Suprapubic skin (tissue), 3 donors: ENCODE results near the gene MYO5A.

Experiments used
- POLR2A ChIP-seq, 2 donors: fragments of 450-650 bp; IDR thresholded peaks; one replicate each; pipeline ENCODE4 v1.6.1; 2017; ENCODE audit warnings: antibody characterized with exemption in 2 of 2, mild to moderate bottlenecking in 2 of 2, moderate library complexity in 2 of 2
- TF ChIP-seq, protein P1 (sequence below), 2 donors: fragments of 200-600 bp in 1 of 2; fragments of 450-650 bp in 1 of 2; sonication (generic) in 1 of 2; IDR thresholded peaks; one replicate each; pipeline ENCODE4 v1.5.1; 2016 to 2019; ENCODE audit warnings: antibody characterized with exemption in 2 of 2, mild to moderate bottlenecking in 1 of 2, moderate library complexity in 1 of 2

DNA sequence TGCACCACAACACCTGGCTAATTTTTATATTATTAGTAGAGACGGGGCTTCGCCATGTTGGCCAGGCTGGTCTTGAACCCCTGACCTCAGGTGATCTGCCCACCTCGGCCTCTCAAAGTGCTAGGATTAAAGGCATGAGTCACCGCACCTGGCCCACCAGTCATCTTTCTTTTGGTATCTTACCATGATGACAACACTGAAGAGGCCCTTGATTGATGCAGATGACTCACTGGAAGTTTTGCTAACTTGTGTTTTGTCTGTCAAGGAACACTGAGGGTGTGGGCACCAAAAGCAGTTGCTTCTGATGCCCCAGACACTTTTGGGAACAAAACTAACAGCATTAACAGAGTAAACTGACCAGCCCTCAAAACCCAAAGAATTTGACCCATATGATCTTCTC is 88.3 kb downstream of the MYO5A start:
- TF ChIP-seq, protein P1, sequence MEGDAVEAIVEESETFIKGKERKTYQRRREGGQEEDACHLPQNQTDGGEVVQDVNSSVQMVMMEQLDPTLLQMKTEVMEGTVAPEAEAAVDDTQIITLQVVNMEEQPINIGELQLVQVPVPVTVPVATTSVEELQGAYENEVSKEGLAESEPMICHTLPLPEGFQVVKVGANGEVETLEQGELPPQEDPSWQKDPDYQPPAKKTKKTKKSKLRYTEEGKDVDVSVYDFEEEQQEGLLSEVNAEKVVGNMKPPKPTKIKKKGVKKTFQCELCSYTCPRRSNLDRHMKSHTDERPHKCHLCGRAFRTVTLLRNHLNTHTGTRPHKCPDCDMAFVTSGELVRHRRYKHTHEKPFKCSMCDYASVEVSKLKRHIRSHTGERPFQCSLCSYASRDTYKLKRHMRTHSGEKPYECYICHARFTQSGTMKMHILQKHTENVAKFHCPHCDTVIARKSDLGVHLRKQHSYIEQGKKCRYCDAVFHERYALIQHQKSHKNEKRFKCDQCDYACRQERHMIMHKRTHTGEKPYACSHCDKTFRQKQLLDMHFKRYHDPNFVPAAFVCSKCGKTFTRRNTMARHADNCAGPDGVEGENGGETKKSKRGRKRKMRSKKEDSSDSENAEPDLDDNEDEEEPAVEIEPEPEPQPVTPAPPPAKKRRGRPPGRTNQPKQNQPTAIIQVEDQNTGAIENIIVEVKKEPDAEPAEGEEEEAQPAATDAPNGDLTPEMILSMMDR (IDR thresholded peaks at IDR 0.05) = no peak
- TF ChIP-seq POLR2A (IDR thresholded peaks at IDR 0.05) = no peak
